Left lung (tissue), 10 donors: Measurements from ENCODE around the gene FABP7. TPM values are rescaled to one million over a fixed set of nuclear protein-coding genes. Genes with fewer than 3 reads are reported as not detected.

ENCODE experiments used
- ATAC-seq: fragments of 200-7000 bp; cut with Tn5 transposase; one replicate; pipeline ENCODE4 v1.9.1; 2020; ENCODE audit warnings: moderate library complexity
- DNase-seq, 4 donors: peaks; one replicate each; pipeline ENCODE4 v3.0.0-alpha.2; 2013 to 2020
- H3K27ac ChIP-seq, 2 donors: fragments of 200-600 bp; sonication (generic) in 1 of 2; one replicate each; pipeline versions ENCODE4 v1.5.0 to v1.8.0; 2020 to 2021
- H3K27me3 ChIP-seq, 2 donors: fragments of 200-600 bp; sonication (generic) in 1 of 2; one replicate each; pipeline versions ENCODE4 v1.5.0 to v1.8.0; 2020 to 2021
- H3K36me3 ChIP-seq, 2 donors: fragments of 200-600 bp; sonication (generic) in 1 of 2; one replicate each; pipeline versions ENCODE4 v1.5.0 to v1.8.0; 2020 to 2021
- H3K4me1 ChIP-seq, 2 donors: fragments of 200-600 bp; one replicate each; pipeline ENCODE4 v1.8.0; 2021
- H3K4me3 ChIP-seq, 2 donors: fragments of 200-600 bp; sonication (generic) in 1 of 2; one replicate each; pipeline versions ENCODE4 v1.5.0 to v1.8.0; 2020 to 2021; ENCODE audit warnings: mild to moderate bottlenecking in 1 of 2
- H3K9me3 ChIP-seq, 2 donors: fragments of 200-600 bp; sonication (generic) in 1 of 2; one replicate each; pipeline versions ENCODE4 v1.5.0 to v1.8.0; 2020 to 2021
- intact Hi-C, 2 donors: fragments of 100-400 bp; cut with DNase I; formaldehyde crosslinking; loops; one replicate each; pipeline versions ENCODE4 v1.11.2 to v1.14.2; 2022
- polyA plus RNA-seq, 6 donors: library from polyadenylated mRNA; unstranded; fragments of 120-200 nt; gene quantifications; one replicate each; pipeline ENCODE4 v1.2.1, GENCODE V29; 2013; ENCODE audit not compliant: insufficient read length in 6 of 6
- total RNA-seq, 2 donors: library from RNA; stranded (reverse); fragmentation: NEBNext Ultra II Directional; extraction: Animal tissue kit (Norgen Biotek cat#: 25700); gene quantifications; one replicate each; pipeline ENCODE4 v1.2.1, GENCODE V29; 2021
- TF ChIP-seq, protein P1 (sequence below), 2 donors: fragments of 200-600 bp; sonication (generic) in 1 of 2; IDR thresholded peaks; one replicate each; pipeline versions ENCODE4 v1.5.0 to v1.8.0; 2021; ENCODE audit warnings: antibody characterized with exemption in 2 of 2
- donor health status: DM: no; HTN: yes; CAD: no.
- donor health status: DM: no; HTN: no; CAD: no.

The FABP7 gene
- total and polyA plus RNA-seq, 8 donors: 7.1 to 39.3 (median 16.6) TPM; not detected in 2

DNA sequence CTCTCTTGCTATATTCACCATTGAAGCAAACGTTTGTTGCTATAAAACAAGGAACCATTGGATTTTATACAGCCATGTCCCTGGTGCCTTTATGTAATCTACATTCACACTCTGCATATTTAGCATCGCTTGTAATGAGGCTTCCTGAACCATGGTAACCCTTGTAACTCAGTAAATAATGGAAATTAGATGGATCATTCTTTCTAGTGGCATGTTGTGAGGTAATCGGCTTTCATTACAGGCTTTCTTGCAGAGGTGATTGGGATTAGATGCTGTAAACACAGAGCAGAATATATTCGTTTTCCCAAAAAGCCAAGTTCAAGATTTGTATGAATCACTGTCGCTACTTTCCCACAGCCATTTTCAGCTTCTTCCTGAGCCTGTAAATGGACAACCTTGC, 45.6 kb downstream of the FABP7 start:
- Histone ChIP-seq H3K27ac (no peak overlapping the region), H3K36me3 (no peaks in the 10 kb centered on the region), H3K27me3 (no peaks in the 10 kb centered on the region), H3K9me3 (no peaks in the 10 kb centered on the region), H3K4me1 (no peaks in the 10 kb centered on the region), H3K4me3 (no peak overlapping the region)
- intact Hi-C loops: no loop called here
- TF ChIP-seq, protein P1, sequence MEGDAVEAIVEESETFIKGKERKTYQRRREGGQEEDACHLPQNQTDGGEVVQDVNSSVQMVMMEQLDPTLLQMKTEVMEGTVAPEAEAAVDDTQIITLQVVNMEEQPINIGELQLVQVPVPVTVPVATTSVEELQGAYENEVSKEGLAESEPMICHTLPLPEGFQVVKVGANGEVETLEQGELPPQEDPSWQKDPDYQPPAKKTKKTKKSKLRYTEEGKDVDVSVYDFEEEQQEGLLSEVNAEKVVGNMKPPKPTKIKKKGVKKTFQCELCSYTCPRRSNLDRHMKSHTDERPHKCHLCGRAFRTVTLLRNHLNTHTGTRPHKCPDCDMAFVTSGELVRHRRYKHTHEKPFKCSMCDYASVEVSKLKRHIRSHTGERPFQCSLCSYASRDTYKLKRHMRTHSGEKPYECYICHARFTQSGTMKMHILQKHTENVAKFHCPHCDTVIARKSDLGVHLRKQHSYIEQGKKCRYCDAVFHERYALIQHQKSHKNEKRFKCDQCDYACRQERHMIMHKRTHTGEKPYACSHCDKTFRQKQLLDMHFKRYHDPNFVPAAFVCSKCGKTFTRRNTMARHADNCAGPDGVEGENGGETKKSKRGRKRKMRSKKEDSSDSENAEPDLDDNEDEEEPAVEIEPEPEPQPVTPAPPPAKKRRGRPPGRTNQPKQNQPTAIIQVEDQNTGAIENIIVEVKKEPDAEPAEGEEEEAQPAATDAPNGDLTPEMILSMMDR (IDR thresholded peaks at IDR 0.05): no peak
- ATAC-seq: no peak
- DNase-seq: no peak

DNA sequence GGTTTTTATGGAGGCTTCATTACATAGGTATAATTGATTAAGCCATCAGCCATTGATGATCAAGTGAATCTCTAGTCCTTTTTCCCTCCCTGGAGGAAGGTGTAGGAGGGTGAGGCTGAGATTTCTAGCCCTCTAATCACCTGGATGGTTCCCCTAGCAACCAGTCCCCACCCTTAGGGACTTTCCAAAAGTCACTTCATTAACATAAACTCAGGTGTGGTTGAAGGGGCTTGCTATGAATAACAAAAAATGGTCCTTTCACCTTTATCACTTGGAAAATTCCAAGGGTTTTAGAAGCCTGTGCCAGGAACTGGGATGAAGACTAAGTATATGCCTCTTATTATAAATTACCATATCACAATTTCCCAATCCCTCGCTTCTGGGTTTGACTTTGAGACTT, 49.9 kb downstream of the FABP7 start:
- TF ChIP-seq, protein P1 (IDR thresholded peaks at IDR 0.05): no peak
- intact Hi-C loops: no loop called here
- no peak overlapping the region for H3K4me3 ChIP-seq
- no peaks in the 10 kb centered on the region for H3K4me1 ChIP-seq
- no peaks in the 10 kb centered on the region for H3K36me3 ChIP-seq
- H3K27me3 ChIP-seq: no peaks in the 10 kb centered on the region
- DNase-seq (no peak), ATAC-seq (no peak)
- no peak overlapping the region for H3K27ac ChIP-seq
- H3K9me3 ChIP-seq: no peaks in the 10 kb centered on the region

DNA sequence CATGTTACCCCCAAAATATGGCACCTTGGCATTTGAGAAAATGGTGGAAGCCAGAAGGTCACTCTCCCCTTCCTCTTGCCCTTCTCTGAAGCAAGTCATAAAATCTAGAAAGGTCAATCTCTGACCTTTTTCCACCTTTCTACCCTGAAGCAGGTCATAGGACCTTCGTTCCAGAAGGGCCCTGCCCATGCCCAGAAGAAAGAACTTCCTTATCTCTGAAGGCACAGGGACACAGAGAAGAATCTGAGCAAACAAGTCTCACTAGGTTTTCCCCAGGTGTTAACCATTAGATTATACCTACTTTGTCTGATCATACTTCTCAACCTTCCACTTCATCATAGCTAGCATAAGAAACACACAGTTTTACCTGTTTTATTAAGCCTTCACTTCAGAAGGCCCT, 52.0 kb downstream of the FABP7 start:
- Histone ChIP-seq H3K4me3 (no peak overlapping the region), H3K9me3 (no peaks in the 10 kb centered on the region), H3K36me3 (no peaks in the 10 kb centered on the region), H3K4me1 (no peaks in the 10 kb centered on the region), H3K27ac (no peak overlapping the region), H3K27me3 (no peaks in the 10 kb centered on the region)
- TF ChIP-seq, protein P1 (IDR thresholded peaks at IDR 0.05): no peak
- intact Hi-C loops: no loop called here
- DNase-seq: no peak
- no peak for ATAC-seq

DNA sequence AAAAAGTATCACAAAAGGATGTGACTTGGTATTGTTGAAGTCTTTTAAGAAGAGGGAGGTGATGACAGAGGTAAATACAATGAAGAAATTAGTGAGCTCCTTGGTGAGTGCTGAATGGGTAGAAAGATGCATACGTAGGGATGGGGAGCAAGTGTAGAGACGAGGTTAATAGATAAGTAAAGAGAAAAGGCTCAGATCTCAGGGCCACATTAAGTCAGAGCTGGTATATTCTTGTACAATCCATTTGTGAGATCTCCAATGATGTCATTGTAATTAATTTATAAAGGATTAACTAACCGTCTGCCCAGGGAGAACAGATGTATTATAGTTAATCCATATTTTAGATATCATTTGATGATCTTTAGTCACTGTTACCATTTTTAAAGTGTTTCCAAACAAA, 52.9 kb downstream of the FABP7 start:
- intact Hi-C loops: no loop called here
- TF ChIP-seq, protein P1 (IDR thresholded peaks at IDR 0.05): no peak

DNA sequence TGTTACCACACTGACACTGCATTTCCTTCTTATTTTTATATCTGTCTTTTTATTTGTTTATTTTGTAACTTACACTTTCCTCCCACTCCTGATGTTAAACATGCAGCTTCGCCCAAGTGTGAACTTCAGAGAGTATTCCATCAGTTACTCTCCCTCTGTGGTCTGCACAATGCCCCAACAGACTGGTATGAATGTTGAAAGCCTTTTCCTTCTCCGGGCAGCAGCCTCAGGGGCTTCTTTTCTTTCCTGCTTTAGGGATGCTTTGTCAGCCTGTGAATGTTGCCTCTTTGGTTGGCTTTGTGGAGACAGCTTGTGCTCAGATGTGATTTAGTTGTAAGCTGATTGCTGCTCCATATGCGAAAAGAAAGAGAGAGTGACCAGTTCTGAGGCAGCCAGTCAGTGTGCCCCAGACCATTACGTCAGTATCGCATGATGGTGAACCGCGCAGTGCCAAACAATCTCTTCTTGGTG, 53.5 kb downstream of the FABP7 start:
- no peak overlapping the region for H3K27ac ChIP-seq
- no peaks in the 10 kb centered on the region for H3K4me1 ChIP-seq
- no peaks in the 10 kb centered on the region for H3K36me3 ChIP-seq
- TF ChIP-seq, protein P1 (IDR thresholded peaks at IDR 0.05): no peak
- H3K4me3 ChIP-seq: no peak overlapping the region
- intact Hi-C loops: no loop called here
- DNase-seq (no peak), ATAC-seq (no peak)
- no peaks in the 10 kb centered on the region for H3K27me3 ChIP-seq
- H3K9me3 ChIP-seq: no peaks in the 10 kb centered on the region

More for the DNA sequence above, 52.9 kb downstream of the FABP7 start:
- no peak overlapping the region for H3K4me3 ChIP-seq
- H3K27ac ChIP-seq: no peak overlapping the region
- no peaks in the 10 kb centered on the region for H3K9me3 ChIP-seq
- ATAC-seq (no peak), DNase-seq (no peak)
- H3K4me1 ChIP-seq: no peaks in the 10 kb centered on the region
- H3K27me3 ChIP-seq: no peaks in the 10 kb centered on the region
- H3K36me3 ChIP-seq: no peaks in the 10 kb centered on the region

Other genes with a start within 250 kb of the FABP7 start
- 1 to 10 TPM; 2.2 to 2.3 TPM for gene PKIB, start 169.3 kb upstream of the FABP7 start, total RNA-seq
- gene PKIB, start 169.3 kb upstream of the FABP7 start, polyA plus RNA-seq: 1 to 10 TPM; 1.2 to 2.7 (median 2.1) TPM
- gene SMPDL3A, start 9.5 kb downstream of the FABP7 start, total RNA-seq: 10 to 100 TPM; 27.4 to 30.6 TPM
- gene SMPDL3A, start 9.5 kb downstream of the FABP7 start, polyA plus RNA-seq: 10 to 100 TPM; 37.1 to 56.4 (median 43.3) TPM
- gene CLVS2, start 216.5 kb downstream of the FABP7 start, total RNA-seq: not detected
- gene CLVS2, start 216.5 kb downstream of the FABP7 start, polyA plus RNA-seq: under 1 TPM; 0.16 to 0.78 (median 0.24) TPM